GM19238 (cell line): Measurements from ENCODE around the gene CAND1.
"Not testable (repeated sequence)": the region's sequence is repeated elsewhere in the genome, so short reads cannot be mapped to it uniquely, and the experiment has no call there.

ENCODE experiments used
- DNase-seq: peaks from one replicate; pipeline ENCODE4 v3.0.0; 2011; ENCODE audit warnings: low spot score; ENCODE audit not compliant: insufficient read length

The CAND1 gene

DNA sequence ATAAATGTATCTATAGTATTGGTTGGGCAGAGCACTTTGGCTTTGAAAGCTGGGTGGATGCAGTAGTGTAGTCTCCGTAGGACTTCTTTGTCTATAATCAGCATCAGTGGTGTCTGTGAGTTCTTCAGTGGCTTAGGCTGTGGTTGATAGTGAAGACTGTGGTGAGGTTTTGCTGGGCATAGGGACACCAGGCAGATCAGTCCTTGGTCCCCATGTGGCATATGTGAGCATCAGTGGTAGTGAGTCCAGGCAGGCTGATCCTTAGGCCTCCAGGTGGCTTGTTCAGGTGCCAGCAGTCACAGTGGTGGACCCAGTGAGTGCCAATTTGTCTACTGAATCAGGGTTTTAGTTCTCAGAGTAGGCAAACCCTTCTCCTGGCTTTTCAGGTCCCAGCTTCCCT, 70.4 kb downstream of the CAND1 start:
- DNase-seq, result no peak

DNA sequence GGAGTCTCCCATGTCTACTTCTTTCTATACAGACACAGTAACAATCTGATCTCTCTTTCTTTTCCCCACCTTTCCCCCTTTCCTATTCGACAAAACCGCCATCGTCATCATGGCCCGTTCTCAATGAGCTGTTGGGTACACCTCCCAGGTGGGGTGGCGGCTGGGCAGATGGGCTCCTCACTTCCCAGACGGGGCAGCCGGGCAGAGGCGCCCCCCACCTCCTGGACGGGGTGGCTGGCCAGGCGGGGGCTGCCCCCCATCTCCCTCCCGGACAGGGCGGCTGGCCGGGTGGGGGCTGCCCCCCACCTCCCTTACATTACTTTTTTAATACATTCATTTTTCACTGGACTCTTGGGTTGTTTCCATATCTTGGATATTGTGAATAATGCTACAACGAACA, 71.9 kb downstream of the CAND1 start:
- DNase-seq, result not testable (repeated sequence)

DNA sequence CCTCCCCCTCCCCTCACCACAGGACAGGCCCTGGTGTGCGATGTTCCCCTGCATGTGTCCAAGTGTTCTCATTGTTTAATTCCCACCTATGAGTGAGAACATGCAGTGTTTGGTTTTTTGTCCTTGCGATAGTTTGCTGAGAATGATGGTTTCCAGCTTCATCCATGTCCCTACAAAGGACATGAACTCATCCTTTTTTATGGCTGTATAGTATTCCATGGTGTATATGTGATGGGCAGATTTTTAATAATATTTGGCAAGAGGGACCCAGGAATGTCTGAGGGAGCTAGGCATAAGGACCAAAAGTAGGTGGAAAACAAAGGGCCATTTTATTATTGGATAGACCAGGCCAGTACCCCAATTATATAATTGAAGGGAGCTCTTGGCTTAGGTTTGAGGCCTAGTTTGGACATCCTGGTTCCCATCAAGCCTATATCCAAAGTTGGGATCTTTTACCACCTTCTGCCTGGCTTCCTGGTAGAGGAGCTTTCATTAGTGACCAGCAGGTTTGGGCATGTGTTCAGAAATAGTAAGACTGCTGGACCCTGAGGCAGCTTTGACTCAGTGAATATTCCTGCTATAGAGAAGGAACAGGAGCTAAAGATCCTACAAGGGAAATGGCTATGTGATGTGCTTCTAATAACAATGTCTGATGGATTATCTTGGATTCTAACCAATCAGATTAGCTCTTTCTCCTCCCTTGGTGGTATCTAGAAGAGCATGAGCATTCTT, 76.0 kb downstream of the CAND1 start:
- DNase-seq, result no peak

DNA sequence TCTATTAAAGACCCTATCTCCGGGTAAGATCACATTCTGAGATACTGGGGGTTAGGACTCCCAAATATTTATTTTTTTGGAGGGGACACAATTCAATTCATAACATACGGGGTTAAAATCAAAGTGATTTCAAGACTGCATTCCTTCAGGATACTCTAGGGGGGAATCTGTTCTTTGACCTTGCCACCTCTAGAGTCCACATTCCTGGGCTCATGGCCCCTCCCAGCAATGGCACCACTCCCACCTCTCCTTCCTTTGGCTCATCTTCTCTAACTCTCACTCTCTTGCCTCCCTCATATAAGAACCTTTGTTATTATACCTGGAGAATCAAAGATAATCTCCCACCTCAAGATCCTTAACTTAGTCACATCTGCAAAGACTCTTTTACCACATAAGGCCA, 79.5 kb downstream of the CAND1 start:
- no peak for DNase-seq

DNA sequence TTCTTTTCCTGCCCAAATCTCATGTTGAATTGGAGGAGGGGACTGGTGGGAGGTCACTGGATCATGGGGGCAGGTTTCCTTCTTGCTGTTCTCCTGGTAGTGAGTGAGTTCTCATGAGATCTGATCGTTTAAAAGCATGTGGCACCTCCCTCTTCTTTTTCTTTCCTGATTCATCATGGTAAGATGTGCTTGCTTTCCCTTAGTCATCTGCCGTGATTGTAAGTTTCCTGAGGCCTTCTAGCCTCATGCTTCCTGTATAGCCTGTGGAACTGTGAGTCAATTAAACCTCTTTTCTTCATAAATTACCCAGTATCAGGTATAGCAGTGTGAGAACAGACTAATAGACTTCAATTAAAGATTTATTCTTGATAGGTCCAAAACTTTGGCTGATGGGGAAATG, 83.5 kb downstream of the CAND1 start:
- no peak for DNase-seq

DNA sequence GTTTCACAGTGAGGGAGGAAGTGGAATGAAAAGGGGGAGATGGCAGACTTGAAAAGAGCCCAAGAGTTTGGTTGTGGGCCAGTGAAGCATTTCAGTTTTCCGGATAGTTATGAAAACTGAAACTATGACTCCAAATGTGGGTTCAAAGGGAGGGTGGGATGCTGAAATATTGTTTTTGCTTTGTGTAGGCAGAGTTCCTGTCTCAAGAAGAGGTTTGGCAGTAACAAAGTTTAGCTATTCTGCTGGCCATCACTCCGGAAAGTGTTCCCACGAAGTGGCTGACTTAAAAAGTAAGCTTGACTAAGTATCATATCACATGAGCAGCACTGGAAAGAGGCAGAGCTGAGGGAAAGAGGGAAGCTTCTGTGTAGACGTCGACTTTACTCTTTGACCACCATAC, 85.2 kb downstream of the CAND1 start:
- DNase-seq, result no peak

DNA sequence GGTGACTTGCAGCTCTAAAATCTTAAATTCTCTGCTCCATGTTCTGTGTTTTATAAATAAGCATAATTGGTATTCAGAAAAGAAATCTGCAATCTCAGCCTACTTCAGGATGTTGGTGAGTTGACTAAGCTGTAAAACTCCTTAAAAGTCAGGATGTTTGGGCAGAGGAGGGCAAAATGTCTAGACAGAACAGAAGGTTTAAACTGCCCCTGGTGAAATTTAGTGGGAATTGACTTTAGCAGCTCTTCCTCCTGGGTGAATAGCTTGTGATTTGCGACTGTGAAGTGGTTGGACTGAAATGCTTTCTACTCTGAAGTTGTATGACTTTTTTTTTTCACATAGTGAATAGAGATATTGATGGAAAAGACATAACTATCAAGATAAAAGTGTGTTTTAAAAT, 85.8 kb downstream of the CAND1 start:
- no peak for DNase-seq

DNA sequence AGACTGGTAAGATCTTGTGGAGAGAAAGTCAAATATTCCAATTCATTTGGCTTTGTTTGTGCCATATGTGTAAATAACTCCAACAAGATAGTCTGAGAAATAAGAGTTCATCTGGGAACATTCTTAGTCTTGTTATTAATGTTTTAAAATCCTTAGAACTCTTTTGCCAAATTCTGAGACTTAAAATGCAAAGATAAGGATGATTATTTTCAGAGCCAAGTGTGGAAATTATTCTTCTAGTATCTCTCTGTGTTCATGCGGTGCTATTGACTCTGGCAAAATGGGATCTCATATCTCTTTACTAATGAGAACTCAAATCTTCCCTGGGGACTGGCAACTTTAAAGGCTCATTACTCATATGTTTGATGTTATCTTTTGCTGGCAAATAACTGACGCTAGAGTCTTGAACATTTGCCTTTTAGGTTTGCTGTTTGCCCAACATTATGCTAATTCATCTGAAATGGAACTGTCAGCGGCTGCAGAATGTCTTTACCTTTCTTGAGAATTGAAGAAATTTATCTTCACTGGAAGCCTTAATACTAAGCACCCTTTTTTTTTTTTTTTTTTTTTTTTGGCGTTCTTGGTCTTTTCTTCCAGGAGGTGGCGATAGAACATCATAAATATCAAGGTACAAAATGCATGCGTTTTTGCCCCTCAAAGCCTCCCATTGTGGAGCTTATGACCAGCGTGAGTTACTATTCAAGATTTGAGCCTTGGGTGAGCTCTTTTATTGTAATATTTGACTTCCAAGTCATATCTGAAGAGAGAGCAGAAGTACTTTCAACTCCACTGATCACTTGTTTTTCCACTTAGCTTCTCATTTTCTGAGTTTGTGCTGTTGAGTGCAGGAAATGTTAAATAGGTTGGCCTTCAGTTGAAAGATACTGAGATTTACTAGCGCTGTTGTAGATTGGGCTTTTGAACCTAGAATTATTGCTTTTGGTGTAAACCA, 86.5 kb downstream of the CAND1 start:
- DNase-seq, result peak; percentile 2

DNA sequence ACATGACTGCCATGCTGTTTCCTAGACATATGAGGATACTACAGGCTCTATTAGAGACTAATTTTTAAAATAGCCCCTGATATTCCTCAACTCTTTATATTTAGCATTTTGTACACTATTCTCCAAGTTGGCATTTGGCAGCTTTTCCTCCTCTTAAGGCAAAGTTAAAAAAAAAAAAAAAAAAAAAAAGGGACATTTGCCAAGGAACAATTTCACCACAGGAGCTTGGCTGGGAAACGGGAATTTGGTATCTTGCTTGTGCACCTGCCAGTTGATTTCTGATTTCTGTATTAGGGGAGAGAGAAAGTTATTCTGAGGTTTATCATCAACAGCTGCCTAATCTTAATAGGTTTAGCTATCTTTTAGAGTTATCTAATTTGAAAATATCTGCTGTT, 87.2 kb downstream of the CAND1 start:
- no peak for DNase-seq

DNA sequence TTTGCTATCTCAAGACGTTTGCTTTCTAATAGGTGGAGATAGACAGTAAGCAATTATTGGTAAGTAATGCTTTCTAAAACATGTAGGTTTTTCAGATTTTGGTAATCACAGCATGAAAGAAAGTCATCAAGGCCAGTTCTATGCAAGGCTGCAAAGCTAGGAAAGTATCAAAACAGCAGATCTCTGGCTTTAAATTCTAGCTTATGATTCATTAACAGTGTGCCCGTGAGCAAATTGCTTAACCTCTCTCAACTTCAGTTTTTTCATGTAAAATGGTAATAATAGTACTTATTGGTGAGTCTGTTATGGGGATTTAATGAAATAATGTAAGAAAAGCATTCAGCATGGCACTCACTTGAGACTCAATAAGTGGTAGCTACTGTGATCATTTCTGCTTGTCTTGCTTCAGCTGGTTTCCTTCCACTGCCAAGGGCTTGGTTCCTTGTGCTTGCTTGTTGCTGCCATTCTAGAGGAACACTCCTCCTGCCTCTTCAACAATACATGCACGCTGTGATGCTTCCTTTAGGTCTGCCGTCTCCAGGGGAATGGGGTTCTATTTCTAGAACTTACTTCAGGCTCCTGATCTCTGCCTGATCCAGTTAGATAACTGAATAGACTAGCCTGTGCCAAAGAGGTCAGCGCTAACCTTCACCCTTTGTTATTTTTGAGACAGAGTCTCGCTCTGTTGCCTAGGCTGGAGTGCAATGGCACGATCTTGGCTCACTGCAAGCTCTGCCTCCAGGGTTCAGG, 88.4 kb downstream of the CAND1 start:
- DNase-seq, result no peak

DNA sequence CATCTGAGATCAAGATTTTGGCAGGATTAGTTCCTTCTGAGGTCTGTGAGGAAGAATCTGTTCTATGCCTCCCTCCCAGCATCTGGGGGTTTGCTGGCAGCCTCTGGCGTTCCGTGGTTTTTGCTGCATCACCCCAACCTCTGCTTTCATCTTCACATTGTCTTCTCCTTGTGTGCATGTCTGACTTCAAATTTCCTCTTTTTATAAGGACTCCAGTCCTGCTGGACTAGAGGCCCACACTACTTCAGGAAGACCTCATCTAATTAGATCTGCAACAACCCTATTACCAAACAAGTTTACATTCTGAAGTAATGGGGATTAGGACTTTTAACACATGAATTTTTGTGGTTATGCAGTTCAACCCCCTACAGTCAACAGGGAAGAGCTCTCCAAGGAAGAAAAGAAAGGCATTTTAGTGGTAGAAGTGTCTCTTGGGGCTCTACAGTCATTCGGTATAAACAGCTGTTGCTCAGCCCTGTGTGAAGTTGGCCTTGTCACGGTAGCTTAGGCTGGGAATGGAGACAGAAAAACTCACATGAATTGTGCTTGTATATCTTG, 89.7 kb downstream of the CAND1 start:
- DNase-seq, result no peak

DNA sequence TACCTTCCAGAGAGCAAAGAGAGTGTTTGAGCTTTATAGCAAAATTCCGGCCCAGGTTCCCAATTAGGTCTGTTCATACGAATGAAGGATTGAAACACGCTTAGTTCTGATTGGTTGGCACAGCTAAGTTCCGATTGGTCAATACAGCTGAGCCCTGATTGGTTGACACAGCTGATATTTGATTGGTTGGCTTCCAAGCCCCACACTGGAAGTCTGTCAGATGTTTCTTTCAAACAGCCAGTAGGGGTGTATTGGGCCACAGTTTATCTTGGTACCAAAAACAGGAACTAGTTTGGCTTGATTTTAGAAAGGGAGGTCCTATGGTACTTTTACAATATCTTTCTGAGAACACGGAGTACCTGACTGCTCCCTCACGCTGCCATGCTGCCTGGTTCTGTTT, 93.4 kb downstream of the CAND1 start:
- DNase-seq, result no peak

DNA sequence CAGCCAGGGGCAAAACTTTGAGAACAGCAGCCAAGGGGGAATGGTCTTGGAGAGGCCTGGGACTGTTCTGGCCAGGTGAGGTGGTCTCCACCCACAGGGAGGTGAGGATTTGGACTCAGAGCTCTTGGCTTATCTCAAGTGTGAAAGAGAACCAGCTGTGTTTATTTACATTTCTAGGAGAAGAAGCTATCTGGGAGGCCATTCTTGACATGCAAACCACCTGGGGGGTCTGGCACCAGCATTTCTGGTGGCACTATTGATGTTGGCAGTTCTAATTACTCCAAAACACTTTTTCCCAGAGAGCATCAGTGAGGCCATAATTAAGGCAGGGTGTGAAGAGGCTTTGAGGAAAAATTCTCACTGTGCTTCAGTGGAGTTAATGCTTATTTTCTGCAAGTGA, 95.1 kb downstream of the CAND1 start:
- DNase-seq, result no peak

DNA sequence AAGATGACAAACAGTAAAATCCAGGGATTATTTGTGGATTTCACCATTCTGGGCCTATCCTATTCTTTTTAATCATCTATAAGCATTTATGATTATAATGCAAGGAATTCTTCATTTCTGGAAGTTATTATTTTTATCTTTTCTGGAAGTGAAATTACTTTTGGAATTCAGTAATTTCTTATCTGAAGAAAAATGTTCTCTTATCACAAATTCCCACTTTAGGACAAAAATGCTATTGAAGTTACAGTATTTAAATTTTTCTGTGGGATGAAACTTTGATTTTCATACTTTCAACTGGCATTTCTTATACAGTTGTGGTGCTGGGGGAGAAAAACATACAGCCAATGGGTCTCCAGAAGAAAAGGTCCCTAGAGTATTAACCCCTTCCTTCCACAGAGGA, 96.0 kb downstream of the CAND1 start:
- DNase-seq, result no peak

DNA sequence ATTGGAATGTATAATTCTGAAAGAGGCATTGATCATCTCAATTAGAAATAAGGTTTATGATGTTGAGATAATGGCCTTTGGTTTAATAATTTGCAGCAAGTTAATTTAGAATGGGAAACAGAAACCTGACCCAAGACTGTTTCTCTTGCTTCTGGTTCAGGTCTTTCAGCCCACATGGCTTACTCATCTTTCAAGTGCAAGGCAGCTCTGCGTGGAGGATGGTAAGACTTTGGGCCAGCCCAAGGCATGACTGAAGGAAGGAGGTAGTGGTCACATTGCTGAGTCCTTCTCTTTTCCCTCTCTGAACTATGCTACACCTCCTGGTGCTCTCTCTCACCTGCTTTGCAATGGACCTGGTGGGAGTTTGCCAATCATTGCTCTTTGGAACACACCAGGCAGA, 98.7 kb downstream of the CAND1 start:
- no peak for DNase-seq
